ENCODE data around the gene NCK2.

NCK2 gene

GRCh38 chr2:105936954-105937353 is 192.2 kb downstream of the NCK2 start:
- Histone ChIP-seq H3K27me3 (replicated peaks in 2 of 5; ENCODE audit: control insufficient read depth in 4 of 5, insufficient read depth in 5 of 5, low read length in 4 of 5) (no peaks in the 10 kb centered on the region), H3K4me3 (ENCODE audit: control insufficient read depth in 1 of 7, extremely low read depth in 1 of 7, insufficient read depth in 4 of 7, low read depth in 2 of 7, low read length in 6 of 7) (no peak overlapping the region), H3K36me3 (ENCODE audit: control insufficient read depth in 4 of 4, insufficient read depth in 4 of 4, low read length in 3 of 4) (no peaks in the 10 kb centered on the region), H3K4me1 (ENCODE audit: control extremely low read depth in 1 of 4, control insufficient read depth in 4 of 4, insufficient read depth in 4 of 4, low read length in 3 of 4) (no peaks in the 10 kb centered on the region), H3K9me3 (ENCODE audit: control extremely low read depth in 1 of 5, control insufficient read depth in 4 of 5, insufficient read depth in 2 of 5, low read depth in 1 of 5, low read length in 4 of 5) (peaks cover 5 to 21% (median 11%) of the 10 kb centered on the region in 5 experiments), H3K27ac (ENCODE audit: insufficient read depth in 1 of 2, low read depth in 1 of 2, low read length in 2 of 2, poor library complexity in 1 of 2, severe bottlenecking in 2 of 2) (no peak overlapping the region)
- CTCF ChIA-PET, result no interaction called here
- POLR2A ChIA-PET, result interaction anchor here (0.7 kb wide), 1 partner anchor 18 kb away, joined by 3 read pairs; no protein-coding TSS in a partner anchor
- WGBS (ENCODE audit: insufficient coverage), result 98% methylated on average over 5 of the region's 6 CpGs
- DNase-seq, result no peak

- no peaks in the 10 kb centered on the region for H3K4me1 ChIP-seq (ENCODE audit: control extremely low read depth in 1 of 4, control insufficient read depth in 4 of 4, insufficient read depth in 4 of 4, low read length in 3 of 4)
- H3K9me3 ChIP-seq (ENCODE audit: control extremely low read depth in 1 of 5, control insufficient read depth in 4 of 5, insufficient read depth in 2 of 5, low read depth in 1 of 5, low read length in 4 of 5), result peaks cover 5 to 21% (median 10%) of the 10 kb centered on the region in 5 experiments
- POLR2A ChIA-PET, result interaction anchor here (0.7 kb wide), 1 partner anchor 18 kb away, joined by 3 read pairs; no protein-coding TSS in a partner anchor
- no peaks in the 10 kb centered on the region for H3K27me3 ChIP-seq (replicated peaks in 2 of 5; ENCODE audit: control insufficient read depth in 4 of 5, insufficient read depth in 5 of 5, low read length in 4 of 5)
- no peak for DNase-seq
- H3K27ac ChIP-seq (ENCODE audit: insufficient read depth in 1 of 2, low read depth in 1 of 2, low read length in 2 of 2, poor library complexity in 1 of 2, severe bottlenecking in 2 of 2), result no peak overlapping the region
- CTCF ChIA-PET, result no interaction called here
- WGBS (ENCODE audit: insufficient coverage), result 95% methylated on average over 4 of the region's 6 CpGs
- H3K36me3 ChIP-seq (ENCODE audit: control insufficient read depth in 4 of 4, insufficient read depth in 4 of 4, low read length in 3 of 4), result no peaks in the 10 kb centered on the region
- H3K4me3 ChIP-seq (ENCODE audit: control insufficient read depth in 1 of 7, extremely low read depth in 1 of 7, insufficient read depth in 4 of 7, low read depth in 2 of 7, low read length in 6 of 7), result no peak overlapping the region
Measured at GRCh38 chr2:105937498-105938097, 192.9 kb downstream of the NCK2 start.

Measured in common myeloid progenitor, CD34-positive (primary cell).